Psoas muscle (tissue), 8 donors: ENCODE measurements around the gene EMILIN2. TPM values are rescaled to one million over a fixed set of nuclear protein-coding genes. Genes with fewer than 3 reads are reported as not detected.

Experiments used
- ATAC-seq, 4 donors: fragments of 200-7000 bp; cut with Tn5 transposase; one replicate each; pipeline ENCODE4 v1.9.1; 2020; ENCODE audit warnings: moderate library complexity in 3 of 4, mild to moderate bottlenecking in 2 of 4
- DNase-seq, 2 donors: peaks; one replicate each; pipeline ENCODE4 v3.0.0-alpha.2; 2020
- H3K27ac ChIP-seq: fragments of 200-600 bp; one replicate; pipeline ENCODE4 v1.8.0; 2022
- H3K27me3 ChIP-seq, 3 donors: fragments of 200-600 bp in 1 of 3; one replicate each; pipeline versions ENCODE4 v1.6.1 to v1.8.0; 2013 to 2022; ENCODE audit warnings: low read length in 2 of 3, mild to moderate bottlenecking in 2 of 3, moderate library complexity in 1 of 3; ENCODE audit not compliant: insufficient read depth in 3 of 3
- H3K36me3 ChIP-seq, 2 donors: fragments of 200-600 bp in 1 of 2; one replicate each; pipeline versions ENCODE4 v1.6.1 to v1.8.0; 2013 to 2022; ENCODE audit warnings: low read depth in 1 of 2, mild to moderate bottlenecking in 1 of 2, moderate library complexity in 1 of 2; ENCODE audit not compliant: insufficient read depth in 1 of 2
- H3K4me1 ChIP-seq: fragments of 200-600 bp; one replicate; pipeline ENCODE4 v1.8.0; 2022
- H3K4me3 ChIP-seq: fragments of 200-600 bp; one replicate; pipeline ENCODE4 v1.8.0; 2022; ENCODE audit warnings: mild to moderate bottlenecking
- H3K9me3 ChIP-seq: fragments of 200-600 bp; one replicate; pipeline ENCODE4 v1.8.0; 2022
- WGBS, 3 donors: extraction: QIAGEN DNeasy Blood & Tissue Kit; methylation state at CpG; one replicate each; pipeline versions ENCODE4 v1.1.6 to v1.1.7; 2013; 5-methylcytosine and 5-hydroxymethylcytosine counted together
- intact Hi-C, 2 donors: fragments of 100-400 bp; cut with DNase I; formaldehyde crosslinking; loops; one replicate each; pipeline versions ENCODE4 v1.11.0 to v1.14.2; 2022
- polyA plus RNA-seq, 3 donors: library from polyadenylated mRNA; stranded (reverse); fragments of 200-250 nt; gene quantifications; one replicate each; pipeline ENCODE4 v1.2.3, GENCODE V29; 2013
- total RNA-seq, 4 donors: library from RNA; stranded (reverse); fragmentation: NEBNext Ultra II Directional in 2 of 4; extraction: Animal tissue kit (Norgen Biotek cat#: 25700) in 2 of 4; gene quantifications; one replicate each; pipeline versions ENCODE4 v1.2.1 to v1.2.4, GENCODE V29; 2021 to 2023
- TF ChIP-seq, protein P1 (sequence below): fragments of 200-600 bp; IDR thresholded peaks from one replicate; pipeline ENCODE4 v1.8.0; 2022; ENCODE audit warnings: antibody characterized with exemption
- donor health status: healthy with polysubstance abuse.
- donor health status: DM: no; HTN: no; CAD: no; lungs with moderate emphysema.
- donor health status: Bipolar disorder and iron deficiency.
- donor health status: healthy.
- donor health status: DM: yes; HTN: yes; CAD: no.
- donor health status: DM: no; HTN: no; CAD: no.
- donor health status: DM: no; HTN: no; CAD: no.
- donor health status: DM: yes; HTN: yes; CAD: no.

The EMILIN2 gene
- total and polyA plus RNA-seq, 7 donors = 0.65 to 2.9 (median 2.2) TPM

DNA sequence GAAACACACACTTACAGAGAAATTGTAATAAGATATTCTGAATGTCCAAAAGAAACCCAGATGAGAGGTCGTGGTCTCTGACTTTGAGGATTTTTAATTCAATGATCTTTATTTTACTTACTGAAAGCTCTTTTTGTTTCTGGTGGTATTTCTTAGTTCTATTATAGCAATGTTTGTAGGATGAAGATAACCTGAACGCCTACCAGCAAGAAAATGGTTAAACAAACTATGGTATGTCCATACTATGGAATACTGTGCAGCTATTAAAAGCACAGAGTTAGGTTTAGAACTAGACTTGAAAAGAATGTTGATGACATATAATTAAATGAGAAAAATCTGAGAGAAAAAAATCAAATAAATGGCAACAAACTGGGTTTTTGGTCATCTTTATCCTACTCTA is 105.8 kb downstream of the EMILIN2 start:
- no peak overlapping the region for H3K27ac ChIP-seq
- intact Hi-C loops = no loop called here
- TF ChIP-seq, protein P1, sequence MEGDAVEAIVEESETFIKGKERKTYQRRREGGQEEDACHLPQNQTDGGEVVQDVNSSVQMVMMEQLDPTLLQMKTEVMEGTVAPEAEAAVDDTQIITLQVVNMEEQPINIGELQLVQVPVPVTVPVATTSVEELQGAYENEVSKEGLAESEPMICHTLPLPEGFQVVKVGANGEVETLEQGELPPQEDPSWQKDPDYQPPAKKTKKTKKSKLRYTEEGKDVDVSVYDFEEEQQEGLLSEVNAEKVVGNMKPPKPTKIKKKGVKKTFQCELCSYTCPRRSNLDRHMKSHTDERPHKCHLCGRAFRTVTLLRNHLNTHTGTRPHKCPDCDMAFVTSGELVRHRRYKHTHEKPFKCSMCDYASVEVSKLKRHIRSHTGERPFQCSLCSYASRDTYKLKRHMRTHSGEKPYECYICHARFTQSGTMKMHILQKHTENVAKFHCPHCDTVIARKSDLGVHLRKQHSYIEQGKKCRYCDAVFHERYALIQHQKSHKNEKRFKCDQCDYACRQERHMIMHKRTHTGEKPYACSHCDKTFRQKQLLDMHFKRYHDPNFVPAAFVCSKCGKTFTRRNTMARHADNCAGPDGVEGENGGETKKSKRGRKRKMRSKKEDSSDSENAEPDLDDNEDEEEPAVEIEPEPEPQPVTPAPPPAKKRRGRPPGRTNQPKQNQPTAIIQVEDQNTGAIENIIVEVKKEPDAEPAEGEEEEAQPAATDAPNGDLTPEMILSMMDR = no peak
- H3K27me3 ChIP-seq = no peaks in the 10 kb centered on the region
- H3K4me1 ChIP-seq = no peaks in the 10 kb centered on the region
- H3K9me3 ChIP-seq = no peaks in the 10 kb centered on the region
- H3K4me3 ChIP-seq = no peak overlapping the region
- DNase-seq = no peak
- peaks cover 0 to 34% of the 10 kb centered on the region in 2 donors for H3K36me3 ChIP-seq
- WGBS, 3 donors = 46 to 73% (median 73%) methylated on average over 2 of the region's 2 CpGs
- no peak for ATAC-seq

DNA sequence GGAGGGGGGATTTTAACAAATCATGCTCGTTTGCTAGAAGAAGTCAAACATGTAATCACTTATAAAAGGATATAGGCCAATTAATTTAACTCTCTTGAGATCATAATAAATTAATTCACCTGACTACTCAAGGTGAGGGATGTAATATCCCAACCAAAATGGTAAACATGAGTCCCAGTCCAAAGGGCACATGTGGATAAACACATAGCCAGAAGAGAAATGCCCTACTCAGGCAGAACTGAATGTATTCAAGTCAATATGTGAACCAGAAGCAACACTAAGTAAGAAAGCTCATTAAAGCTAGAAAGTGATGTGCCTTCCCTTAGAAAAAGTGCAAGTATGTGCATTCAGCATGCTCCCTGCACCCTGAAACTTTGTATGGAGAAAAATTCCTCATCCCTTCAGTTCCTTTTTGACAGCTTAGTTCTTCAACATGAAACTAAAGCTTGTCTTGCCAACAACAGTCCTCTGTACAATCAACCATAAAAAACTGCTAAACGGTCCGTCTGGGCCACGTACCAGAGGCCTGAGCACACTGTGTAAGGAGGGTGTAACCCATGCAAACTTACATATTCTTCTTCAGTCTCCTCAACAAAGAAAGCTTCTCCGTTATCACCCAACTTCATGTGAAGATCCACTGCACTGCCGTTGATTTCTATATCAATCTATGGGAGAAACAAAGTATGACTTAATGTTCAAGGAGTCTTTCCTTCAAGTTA is 107.3 kb downstream of the EMILIN2 start:
- Histone ChIP-seq H3K27me3 (no peaks in the 10 kb centered on the region), H3K27ac (no peak overlapping the region), H3K9me3 (no peaks in the 10 kb centered on the region), H3K4me3 (no peak overlapping the region), H3K4me1 (peaks cover 7% of the 10 kb centered on the region), H3K36me3 (peaks cover 0 to 34% of the 10 kb centered on the region in 2 donors)
- ATAC-seq = no peak
- intact Hi-C loops = no loop called here
- 89% methylated on average over 6 of the region's 6 CpGs for WGBS, 3 donors
- TF ChIP-seq, protein P1 = no peak
- no peak for DNase-seq

DNA sequence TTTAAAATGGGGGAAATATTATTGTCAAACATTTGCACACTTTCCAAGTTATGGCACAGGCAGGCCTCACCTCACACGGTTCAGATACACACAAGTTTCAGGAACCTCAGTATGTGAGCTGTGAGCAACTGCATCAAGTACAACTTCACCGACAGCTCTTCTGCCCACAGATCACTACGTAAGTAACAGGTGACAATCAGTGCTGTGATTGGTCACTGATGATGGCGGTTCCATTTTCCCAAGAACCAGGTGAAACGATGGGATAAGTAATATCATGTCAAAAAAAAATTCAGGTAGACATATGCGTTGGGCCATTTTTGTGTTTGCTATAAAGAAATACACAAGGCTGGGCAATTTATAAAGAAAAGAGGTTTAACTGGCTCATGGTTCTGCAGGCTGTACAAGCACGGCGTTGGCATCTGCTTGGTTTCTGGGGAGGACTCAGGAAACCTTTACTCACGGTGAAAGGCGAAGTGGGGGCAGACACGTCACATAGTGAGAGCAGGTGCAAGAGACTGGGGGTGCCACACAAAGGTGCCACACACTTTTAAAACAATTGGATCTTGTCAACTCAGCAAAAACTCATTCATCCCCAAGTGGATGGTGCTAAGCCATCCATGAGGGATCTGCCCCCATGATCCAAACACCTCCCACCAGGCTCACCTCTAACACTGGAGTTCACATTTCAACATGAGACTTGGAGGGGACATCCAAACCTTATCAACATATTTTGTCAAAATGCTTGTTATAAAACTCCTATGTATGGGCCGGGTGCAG is 108.3 kb downstream of the EMILIN2 start:
- 97 to 98% (median 97%) methylated on average over 12 of the region's 12 CpGs for WGBS, 3 donors

DNA sequence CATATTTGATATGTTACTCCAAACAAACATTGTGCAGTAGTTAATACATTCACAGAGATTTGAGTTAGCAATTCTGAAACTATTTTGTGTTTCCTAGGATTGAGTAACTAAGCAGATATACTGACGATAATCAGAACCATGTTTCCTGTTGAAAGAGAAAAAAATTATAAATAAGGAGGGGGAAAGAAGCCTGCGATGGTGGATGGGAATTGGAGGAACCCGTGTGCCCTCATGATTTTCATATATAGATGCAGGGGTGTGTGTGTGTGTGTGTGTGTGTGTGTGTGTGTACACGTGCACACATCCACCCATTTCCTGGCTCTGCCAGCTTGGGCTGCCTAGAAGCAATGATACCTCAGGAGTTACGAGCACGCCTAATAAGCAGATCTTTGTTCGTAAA is 109.2 kb downstream of the EMILIN2 start:
- WGBS, 3 donors = 87 to 88% (median 88%) methylated on average over 7 of the region's 7 CpGs
- intact Hi-C loops = no loop called here
- no peaks in the 10 kb centered on the region for H3K9me3 ChIP-seq
- H3K36me3 ChIP-seq = peaks cover 0 to 24% of the 10 kb centered on the region in 2 donors
- no peak for ATAC-seq
- no peak overlapping the region for H3K27ac ChIP-seq
- H3K4me1 ChIP-seq = peaks cover 20% of the 10 kb centered on the region
- H3K27me3 ChIP-seq = no peaks in the 10 kb centered on the region
- DNase-seq = no peak
- H3K4me3 ChIP-seq = no peak overlapping the region
- TF ChIP-seq, protein P1 = no peak

More for the DNA sequence above, 108.3 kb downstream of the EMILIN2 start:
- intact Hi-C loops = no loop called here
- Histone ChIP-seq H3K27ac (no peak overlapping the region), H3K4me1 (peaks cover 13% of the 10 kb centered on the region), H3K27me3 (no peaks in the 10 kb centered on the region), H3K36me3 (peaks cover 0 to 33% of the 10 kb centered on the region in 2 donors), H3K9me3 (no peaks in the 10 kb centered on the region), H3K4me3 (no peak overlapping the region)
- TF ChIP-seq, protein P1 = no peak
- ATAC-seq (no peak), DNase-seq (no peak)
